Measurements from ENCODE around the gene GCNA. TPM values are rescaled to one million over a fixed set of nuclear protein-coding genes. Genes with fewer than 3 reads are reported as not detected.

GCNA gene
- total RNA-seq, 1 experiment from 2014 or later, result 1.0 TPM

DNA sequence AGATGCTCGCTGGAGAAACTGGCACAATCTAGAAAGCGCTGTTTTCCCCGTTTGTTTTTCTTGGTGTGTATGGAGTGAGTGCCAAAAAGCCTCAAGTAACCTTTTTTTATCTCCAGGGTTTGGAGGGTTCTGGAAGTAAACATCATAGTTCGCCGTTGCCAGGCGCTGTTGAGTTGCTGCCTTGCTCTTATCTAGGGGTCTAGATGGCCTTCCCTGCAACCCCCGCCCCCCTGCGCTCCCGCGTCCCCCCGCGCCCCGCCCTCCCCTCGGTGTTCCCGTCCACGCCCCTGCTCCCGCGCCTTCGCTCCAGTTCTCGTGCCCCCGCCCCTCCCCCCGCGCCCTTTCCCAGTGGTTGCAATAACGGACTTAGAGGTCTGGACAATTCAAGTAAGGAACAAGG is 555 bp upstream of the GCNA start:
- 0 out of 2 replicates have a peak, but pooled peaks cover 2% of the 10 kb centered on the region for H3K4me1 Mint-ChIP-seq
- H3K4me3 Mint-ChIP-seq, result no peak overlapping the region
- H3K27ac Mint-ChIP-seq, result no peak overlapping the region
- H3K27me3 Mint-ChIP-seq (ENCODE audit: low read depth), result no peaks in the 10 kb centered on the region
- ChIA-PET POLR2A (interaction anchor here (0.7 kb wide), 1 partner anchor 212 kb away, joined by 3 read pairs; no protein-coding TSS in a partner anchor), CTCF (no interaction called here)
- peaks cover 38% of the 10 kb centered on the region for H3K36me3 Mint-ChIP-seq
- H3K9me3 Mint-ChIP-seq, result no peaks in the 10 kb centered on the region
- no peak for TF ChIP-seq SMAD3 (CRISPR knock-in tag; IDR thresholded peaks at IDR 0.05; ENCODE audit: borderline replicate concordance)
- TF ChIP-seq USF2 (CRISPR knock-in tag; IDR thresholded peaks at IDR 0.05), result no peak
- no peak for TF ChIP-seq ZNF138 (CRISPR knock-in tag; conservative IDR thresholded peaks at IDR 0.05)
- TF ChIP-seq, protein P1, sequence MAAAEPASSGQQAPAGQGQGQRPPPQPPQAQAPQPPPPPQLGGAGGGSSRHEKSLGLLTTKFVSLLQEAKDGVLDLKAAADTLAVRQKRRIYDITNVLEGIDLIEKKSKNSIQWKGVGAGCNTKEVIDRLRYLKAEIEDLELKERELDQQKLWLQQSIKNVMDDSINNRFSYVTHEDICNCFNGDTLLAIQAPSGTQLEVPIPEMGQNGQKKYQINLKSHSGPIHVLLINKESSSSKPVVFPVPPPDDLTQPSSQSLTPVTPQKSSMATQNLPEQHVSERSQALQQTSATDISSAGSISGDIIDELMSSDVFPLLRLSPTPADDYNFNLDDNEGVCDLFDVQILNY (CRISPR knock-in tag; IDR thresholded peaks at IDR 0.05), result no peak
- TF ChIP-seq NR2C2 (CRISPR knock-in tag; IDR thresholded peaks at IDR 0.05), result no peak
- TF ChIP-seq CREB1 (CRISPR knock-in tag; IDR thresholded peaks at IDR 0.05), result no peak
- TF ChIP-seq, protein P2, sequence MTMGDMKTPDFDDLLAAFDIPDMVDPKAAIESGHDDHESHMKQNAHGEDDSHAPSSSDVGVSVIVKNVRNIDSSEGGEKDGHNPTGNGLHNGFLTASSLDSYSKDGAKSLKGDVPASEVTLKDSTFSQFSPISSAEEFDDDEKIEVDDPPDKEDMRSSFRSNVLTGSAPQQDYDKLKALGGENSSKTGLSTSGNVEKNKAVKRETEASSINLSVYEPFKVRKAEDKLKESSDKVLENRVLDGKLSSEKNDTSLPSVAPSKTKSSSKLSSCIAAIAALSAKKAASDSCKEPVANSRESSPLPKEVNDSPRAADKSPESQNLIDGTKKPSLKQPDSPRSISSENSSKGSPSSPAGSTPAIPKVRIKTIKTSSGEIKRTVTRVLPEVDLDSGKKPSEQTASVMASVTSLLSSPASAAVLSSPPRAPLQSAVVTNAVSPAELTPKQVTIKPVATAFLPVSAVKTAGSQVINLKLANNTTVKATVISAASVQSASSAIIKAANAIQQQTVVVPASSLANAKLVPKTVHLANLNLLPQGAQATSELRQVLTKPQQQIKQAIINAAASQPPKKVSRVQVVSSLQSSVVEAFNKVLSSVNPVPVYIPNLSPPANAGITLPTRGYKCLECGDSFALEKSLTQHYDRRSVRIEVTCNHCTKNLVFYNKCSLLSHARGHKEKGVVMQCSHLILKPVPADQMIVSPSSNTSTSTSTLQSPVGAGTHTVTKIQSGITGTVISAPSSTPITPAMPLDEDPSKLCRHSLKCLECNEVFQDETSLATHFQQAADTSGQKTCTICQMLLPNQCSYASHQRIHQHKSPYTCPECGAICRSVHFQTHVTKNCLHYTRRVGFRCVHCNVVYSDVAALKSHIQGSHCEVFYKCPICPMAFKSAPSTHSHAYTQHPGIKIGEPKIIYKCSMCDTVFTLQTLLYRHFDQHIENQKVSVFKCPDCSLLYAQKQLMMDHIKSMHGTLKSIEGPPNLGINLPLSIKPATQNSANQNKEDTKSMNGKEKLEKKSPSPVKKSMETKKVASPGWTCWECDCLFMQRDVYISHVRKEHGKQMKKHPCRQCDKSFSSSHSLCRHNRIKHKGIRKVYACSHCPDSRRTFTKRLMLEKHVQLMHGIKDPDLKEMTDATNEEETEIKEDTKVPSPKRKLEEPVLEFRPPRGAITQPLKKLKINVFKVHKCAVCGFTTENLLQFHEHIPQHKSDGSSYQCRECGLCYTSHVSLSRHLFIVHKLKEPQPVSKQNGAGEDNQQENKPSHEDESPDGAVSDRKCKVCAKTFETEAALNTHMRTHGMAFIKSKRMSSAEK (CRISPR knock-in tag; IDR thresholded peaks at IDR 0.05; ENCODE audit: borderline replicate concordance), result no peak
- TF ChIP-seq FOXK1 (CRISPR knock-in tag; IDR thresholded peaks at IDR 0.05), result no peak
- TF ChIP-seq KAT7 (CRISPR knock-in tag; IDR thresholded peaks at IDR 0.05; ENCODE audit: borderline replicate concordance), result no peak
- no peak for TF ChIP-seq MYBL2 (CRISPR knock-in tag; IDR thresholded peaks at IDR 0.05)
- TF ChIP-seq ZNF416 (CRISPR knock-in tag; IDR thresholded peaks at IDR 0.05), result no peak
- no peak for TF ChIP-seq PRRX2 (CRISPR knock-in tag; IDR thresholded peaks at IDR 0.05)
- no peak for TF ChIP-seq GABPB1 (CRISPR knock-in tag; IDR thresholded peaks at IDR 0.05)
- DNase-seq (ENCODE audit: low spot score), result no peak
- no peak for ATAC-seq

GRCh38 chrX:71579136-71579989 is 1.1 kb downstream of the GCNA start:
- Mint-ChIP-seq H3K36me3 (peaks cover 24% of the 10 kb centered on the region), H3K9me3 (no peaks in the 10 kb centered on the region), H3K27me3 (ENCODE audit: low read depth) (no peaks in the 10 kb centered on the region), H3K27ac (no peak overlapping the region), H3K4me1 (0 out of 2 replicates have a peak, but pooled peaks cover 2% of the 10 kb centered on the region), H3K4me3 (no peak overlapping the region)
- ChIA-PET CTCF (no interaction called here), POLR2A (no interaction called here)
- DNase-seq (ENCODE audit: low spot score), result peak; percentile 21
- peak; percentile 86 for ATAC-seq
- TF ChIP-seq CREM (CRISPR knock-in tag; IDR thresholded peaks at IDR 0.05) (no peak), NR1H2 (CRISPR knock-in tag; IDR thresholded peaks at IDR 0.05) (no peak), ZBTB21 (CRISPR knock-in tag; IDR thresholded peaks at IDR 0.05; ENCODE audit: borderline replicate concordance) (no peak), ZNF317 (CRISPR knock-in tag; IDR thresholded peaks at IDR 0.05; ENCODE audit: borderline replicate concordance, low read depth) (no peak), AFF4 (CRISPR knock-in tag; IDR thresholded peaks at IDR 0.05; ENCODE audit: borderline replicate concordance) (no peak), ZNF396 (CRISPR knock-in tag; IDR thresholded peaks at IDR 0.05; ENCODE audit: borderline replicate concordance) (no peak), ZNF121 (CRISPR knock-in tag; IDR thresholded peaks at IDR 0.05) (no peak)
- TF ChIP-seq, protein P3, sequence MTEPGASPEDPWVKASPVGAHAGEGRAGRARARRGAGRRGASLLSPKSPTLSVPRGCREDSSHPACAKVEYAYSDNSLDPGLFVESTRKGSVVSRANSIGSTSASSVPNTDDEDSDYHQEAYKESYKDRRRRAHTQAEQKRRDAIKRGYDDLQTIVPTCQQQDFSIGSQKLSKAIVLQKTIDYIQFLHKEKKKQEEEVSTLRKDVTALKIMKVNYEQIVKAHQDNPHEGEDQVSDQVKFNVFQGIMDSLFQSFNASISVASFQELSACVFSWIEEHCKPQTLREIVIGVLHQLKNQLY (CRISPR knock-in tag; IDR thresholded peaks at IDR 0.05), result no peak
- TF ChIP-seq, protein P4, sequence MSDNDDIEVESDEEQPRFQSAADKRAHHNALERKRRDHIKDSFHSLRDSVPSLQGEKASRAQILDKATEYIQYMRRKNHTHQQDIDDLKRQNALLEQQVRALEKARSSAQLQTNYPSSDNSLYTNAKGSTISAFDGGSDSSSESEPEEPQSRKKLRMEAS (CRISPR knock-in tag; IDR thresholded peaks at IDR 0.05), result peak; percentile 34; the same call in 1 of the 2 replicates
- TF ChIP-seq, protein P5, sequence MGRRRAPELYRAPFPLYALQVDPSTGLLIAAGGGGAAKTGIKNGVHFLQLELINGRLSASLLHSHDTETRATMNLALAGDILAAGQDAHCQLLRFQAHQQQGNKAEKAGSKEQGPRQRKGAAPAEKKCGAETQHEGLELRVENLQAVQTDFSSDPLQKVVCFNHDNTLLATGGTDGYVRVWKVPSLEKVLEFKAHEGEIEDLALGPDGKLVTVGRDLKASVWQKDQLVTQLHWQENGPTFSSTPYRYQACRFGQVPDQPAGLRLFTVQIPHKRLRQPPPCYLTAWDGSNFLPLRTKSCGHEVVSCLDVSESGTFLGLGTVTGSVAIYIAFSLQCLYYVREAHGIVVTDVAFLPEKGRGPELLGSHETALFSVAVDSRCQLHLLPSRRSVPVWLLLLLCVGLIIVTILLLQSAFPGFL (CRISPR knock-in tag; IDR thresholded peaks at IDR 0.05; ENCODE audit: borderline replicate concordance), result no peak

Measured in WTC11 (cell line).